Vagina (tissue), 2 donors: ENCODE results near the gene SCYL2. TPM values are rescaled to one million over a fixed set of nuclear protein-coding genes. Genes with fewer than 3 reads are reported as not detected.
A peak's percentile ranks its signal among the peaks of the same experiment; 100 is the strongest.

ENCODE experiments used
- DNase-seq, 2 donors: peaks; one replicate each; pipeline ENCODE4 v3.0.0-alpha.2; 2017; ENCODE audit errors: extremely low spot score in 2 of 2
- H3K27ac ChIP-seq: fragments of 200-600 bp; sonication (generic); one replicate; pipeline ENCODE4 v1.5.1; 2019
- H3K27me3 ChIP-seq: fragments of 200-600 bp; sonication (generic); one replicate; pipeline ENCODE4 v1.5.1; 2019
- H3K36me3 ChIP-seq, 2 donors: fragments of 200-600 bp; sonication (generic); one replicate each; pipeline ENCODE4 v1.5.1; 2017 to 2019
- H3K4me1 ChIP-seq: fragments of 200-600 bp; sonication (generic); one replicate; pipeline ENCODE4 v1.5.1; 2019
- H3K4me3 ChIP-seq, 2 donors: fragments of 200-600 bp; sonication (generic); 1 replicate in 1 of 2; 2 replicates in 1 of 2; pipeline ENCODE4 v1.5.1; 2016 to 2019
- H3K9me3 ChIP-seq: fragments of 200-600 bp; sonication (generic); one replicate; pipeline ENCODE4 v1.5.1; 2019
- POLR2A ChIP-seq, 2 donors: fragments of 450-650 bp; IDR thresholded peaks; one replicate each; pipeline ENCODE4 v1.6.1; 2017; ENCODE audit warnings: antibody characterized with exemption in 2 of 2, mild to moderate bottlenecking in 2 of 2, moderate library complexity in 2 of 2
- POLR2AphosphoS5 ChIP-seq, 2 donors: sonication (generic); formaldehyde crosslinking; IDR thresholded peaks; one replicate each; pipeline ENCODE4 v1.9.0; 2017; ENCODE audit warnings: antibody characterized with exemption in 2 of 2, mild to moderate bottlenecking in 2 of 2, low read depth in 1 of 2; ENCODE audit not compliant: insufficient read depth in 1 of 2
- intact Hi-C: fragments of 100-400 bp; cut with DNase I; formaldehyde crosslinking; loops from one replicate; pipeline ENCODE4 v1.15.1; 2023
- total RNA-seq: library from RNA; depleted of rRNA; stranded (reverse); fragments of >200 nt; gene quantifications from one replicate; pipeline ENCODE4 v1.2.3, GENCODE V29; 2016
- TF ChIP-seq, protein P1 (sequence below), 3 experiments: fragments of 450-650 bp in 2 of 3; fragments of 200-600 bp in 1 of 3; sonication (generic) in 1 of 3; IDR thresholded peaks; one replicate each; pipeline ENCODE4 v1.5.1; 2017 to 2019; ENCODE audit warnings: antibody characterized with exemption in 3 of 3, mild to moderate bottlenecking in 2 of 3, moderate library complexity in 2 of 3

SCYL2 gene
- total RNA-seq, 1 donor from 2014 or later: 48.1 TPM

DNA sequence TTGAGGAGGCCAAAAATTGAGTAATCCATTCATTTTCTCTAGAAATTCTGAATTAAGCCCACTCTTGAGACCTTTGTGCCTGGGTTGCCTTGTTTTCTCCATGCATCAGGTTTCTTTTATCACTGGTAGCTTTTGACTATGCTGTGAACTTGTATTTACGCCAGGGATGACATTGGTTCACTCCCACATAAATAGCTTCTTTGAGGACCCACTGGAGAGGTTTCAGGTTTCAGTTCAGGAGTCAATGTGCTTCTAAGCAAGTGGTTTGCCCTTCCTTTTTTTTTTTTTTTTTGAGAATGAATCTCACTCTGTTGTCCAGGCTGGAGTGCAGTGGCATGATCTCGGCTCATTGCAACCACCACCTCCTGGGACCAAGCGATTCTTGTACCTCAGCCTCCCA, 79.7 kb downstream of the SCYL2 start:
- no peak overlapping the region for H3K4me3 ChIP-seq
- no peaks in the 10 kb centered on the region for H3K27me3 ChIP-seq
- H3K36me3 ChIP-seq: no peaks in the 10 kb centered on the region
- H3K27ac ChIP-seq: no peak overlapping the region
- intact Hi-C loops: no loop called here
- no peaks in the 10 kb centered on the region for H3K4me1 ChIP-seq
- no peaks in the 10 kb centered on the region for H3K9me3 ChIP-seq
- no peak for DNase-seq
- TF ChIP-seq, protein P1, sequence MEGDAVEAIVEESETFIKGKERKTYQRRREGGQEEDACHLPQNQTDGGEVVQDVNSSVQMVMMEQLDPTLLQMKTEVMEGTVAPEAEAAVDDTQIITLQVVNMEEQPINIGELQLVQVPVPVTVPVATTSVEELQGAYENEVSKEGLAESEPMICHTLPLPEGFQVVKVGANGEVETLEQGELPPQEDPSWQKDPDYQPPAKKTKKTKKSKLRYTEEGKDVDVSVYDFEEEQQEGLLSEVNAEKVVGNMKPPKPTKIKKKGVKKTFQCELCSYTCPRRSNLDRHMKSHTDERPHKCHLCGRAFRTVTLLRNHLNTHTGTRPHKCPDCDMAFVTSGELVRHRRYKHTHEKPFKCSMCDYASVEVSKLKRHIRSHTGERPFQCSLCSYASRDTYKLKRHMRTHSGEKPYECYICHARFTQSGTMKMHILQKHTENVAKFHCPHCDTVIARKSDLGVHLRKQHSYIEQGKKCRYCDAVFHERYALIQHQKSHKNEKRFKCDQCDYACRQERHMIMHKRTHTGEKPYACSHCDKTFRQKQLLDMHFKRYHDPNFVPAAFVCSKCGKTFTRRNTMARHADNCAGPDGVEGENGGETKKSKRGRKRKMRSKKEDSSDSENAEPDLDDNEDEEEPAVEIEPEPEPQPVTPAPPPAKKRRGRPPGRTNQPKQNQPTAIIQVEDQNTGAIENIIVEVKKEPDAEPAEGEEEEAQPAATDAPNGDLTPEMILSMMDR (IDR thresholded peaks at IDR 0.05): no peak
- no peak for TF ChIP-seq POLR2A (IDR thresholded peaks at IDR 0.05)

DNA sequence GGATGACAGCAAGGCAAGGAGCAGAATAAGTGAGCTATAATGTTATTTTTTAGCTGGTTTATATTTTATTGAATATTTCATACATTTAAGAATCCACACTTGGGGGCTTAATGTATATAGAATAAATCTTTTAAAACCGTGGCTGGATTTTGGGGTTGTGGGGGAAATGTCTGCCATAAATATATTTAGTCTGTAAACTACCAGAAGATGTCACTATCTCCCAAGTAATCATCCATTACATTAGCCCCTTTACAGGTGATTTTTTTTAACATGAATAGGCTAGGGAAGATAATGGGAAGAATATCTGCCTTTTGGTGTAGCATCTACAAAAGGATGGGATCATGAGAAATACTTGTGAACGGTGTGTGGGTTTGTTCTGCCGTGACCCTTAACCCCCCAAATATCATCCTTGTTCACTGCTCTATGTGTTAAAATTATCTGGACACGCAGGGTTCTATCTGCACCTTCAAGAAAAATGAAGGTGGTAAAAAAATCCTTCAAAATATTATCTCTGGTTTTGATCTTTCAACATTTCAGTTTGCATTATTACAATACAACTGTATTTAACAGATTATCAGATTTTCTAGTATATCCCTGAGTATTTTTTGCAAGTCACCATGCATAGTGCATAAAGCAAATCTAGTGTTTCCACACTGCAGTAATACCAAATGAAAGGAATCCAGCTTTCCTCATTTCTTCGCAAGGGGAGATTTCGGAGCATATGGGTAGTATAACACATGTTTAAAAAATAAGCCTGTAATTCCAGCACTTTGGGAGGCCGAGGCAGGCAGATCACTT, 81.9 kb downstream of the SCYL2 start:
- TF ChIP-seq POLR2A (IDR thresholded peaks at IDR 0.05) (no peak), POLR2AphosphoS5 (IDR thresholded peaks at IDR 0.05; ENCODE audit: insufficient read depth in 1 of 2, low read depth in 1 of 2) (no peak)
- TF ChIP-seq, protein P1 (IDR thresholded peaks at IDR 0.05): peak in 1 of 3 experiments; percentile 20
- H3K9me3 ChIP-seq: no peaks in the 10 kb centered on the region
- no peak overlapping the region for H3K27ac ChIP-seq
- no peaks in the 10 kb centered on the region for H3K4me1 ChIP-seq
- H3K27me3 ChIP-seq: no peaks in the 10 kb centered on the region
- H3K36me3 ChIP-seq: no peaks in the 10 kb centered on the region
- DNase-seq: no peak
- no peak overlapping the region for H3K4me3 ChIP-seq
- intact Hi-C loops: no loop called here

DNA sequence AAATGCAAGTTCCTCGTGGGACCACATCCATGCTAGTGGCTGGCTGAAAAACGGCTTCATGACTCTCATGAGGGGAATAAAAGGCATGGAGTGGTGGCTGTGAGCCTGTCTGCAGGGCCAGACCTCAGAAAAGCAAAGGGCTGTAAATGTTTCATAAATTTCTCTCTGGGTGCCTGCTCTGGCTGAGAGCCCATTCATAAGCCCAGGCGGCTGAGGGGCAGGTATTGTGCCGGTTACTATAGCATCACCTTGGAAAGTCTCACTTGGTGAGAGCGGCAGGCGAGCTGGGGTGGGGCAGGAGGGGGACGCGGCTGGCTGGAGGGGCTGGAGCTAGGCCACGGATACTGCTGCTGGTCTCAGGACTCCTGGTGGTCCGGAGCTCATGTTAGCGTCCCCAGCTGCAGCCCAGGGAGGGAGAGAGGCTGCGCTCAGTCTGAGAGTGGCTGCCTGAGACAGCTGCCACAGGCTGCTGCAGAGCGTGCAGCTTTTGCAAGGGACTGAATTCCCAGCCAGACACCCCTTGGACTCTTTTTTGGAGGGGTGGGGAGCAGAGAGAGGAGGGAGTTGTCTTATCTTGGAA, 89.8 kb downstream of the SCYL2 start, which contains the start of gene SLC17A8:
TSS of gene SLC17A8 (plus strand) at position 431 of the 580 bp plus-strand sequence. CDS start 318 bp downstream, outside the sequence.
- no peak for DNase-seq
- Histone ChIP-seq H3K27me3 (no peaks in the 10 kb centered on the region), H3K9me3 (no peaks in the 10 kb centered on the region), H3K27ac (no peak within 1 kb of the TSS), H3K36me3 (no peaks in the 10 kb centered on the region), H3K4me1 (no peaks in the 10 kb centered on the region), H3K4me3 (no peak within 1 kb of the TSS)
- TF ChIP-seq POLR2A (IDR thresholded peaks at IDR 0.05): no peak
- TF ChIP-seq, protein P1 (IDR thresholded peaks at IDR 0.05): no peak
- no peak for TF ChIP-seq POLR2AphosphoS5 (IDR thresholded peaks at IDR 0.05; ENCODE audit: insufficient read depth in 1 of 2, low read depth in 1 of 2)
- intact Hi-C loops: loop anchor here (10.0 kb wide), 1 partner anchor 198 kb away; no protein-coding TSS in a partner anchor

DNA sequence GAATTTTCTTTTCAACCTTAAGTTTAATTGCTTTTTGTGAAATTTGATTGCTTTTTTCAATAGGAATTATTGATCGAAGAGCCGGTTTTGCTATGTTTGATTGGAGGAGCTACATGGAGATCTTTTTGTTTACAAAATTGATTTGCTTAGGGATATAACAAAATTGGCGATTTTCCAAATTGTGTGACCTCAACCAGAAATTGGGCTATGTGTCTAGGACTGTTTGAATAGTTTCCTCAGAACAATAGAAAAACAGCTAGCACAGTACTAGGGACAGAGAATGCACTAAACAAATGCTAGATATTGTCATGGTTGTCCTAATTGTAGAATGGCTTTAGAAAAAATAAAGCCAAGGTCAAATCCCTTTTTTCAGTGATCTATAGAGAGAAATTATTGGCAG, 92.3 kb downstream of the SCYL2 start:
- intact Hi-C loops: loop anchor here (10.0 kb wide), 1 partner anchor 196 kb away; no protein-coding TSS in a partner anchor
- TF ChIP-seq POLR2AphosphoS5 (IDR thresholded peaks at IDR 0.05; ENCODE audit: insufficient read depth in 1 of 2, low read depth in 1 of 2) (no peak), POLR2A (IDR thresholded peaks at IDR 0.05) (no peak)
- TF ChIP-seq, protein P1 (IDR thresholded peaks at IDR 0.05): no peak

DNA sequence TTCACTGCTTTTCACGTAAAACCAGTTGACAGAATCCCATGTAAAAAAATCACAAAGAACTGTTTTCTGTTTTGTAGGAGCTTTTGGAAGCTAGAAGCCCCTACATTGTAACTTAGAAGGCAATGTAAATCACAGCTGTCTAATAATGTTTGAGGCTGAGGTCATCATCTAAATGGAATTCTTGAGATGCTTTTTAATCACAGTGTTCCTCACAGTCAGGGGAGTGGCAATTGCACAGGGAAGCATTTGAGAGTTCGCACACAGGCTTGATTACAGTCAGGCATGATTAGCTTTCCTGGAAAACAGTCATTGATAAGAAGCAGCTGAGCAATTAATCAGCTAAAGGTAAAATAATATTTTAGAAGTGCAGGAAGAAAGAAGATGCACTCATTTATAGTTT, 92.8 kb downstream of the SCYL2 start:
- Histone ChIP-seq H3K4me1 (no peaks in the 10 kb centered on the region), H3K27ac (no peak overlapping the region), H3K4me3 (no peak overlapping the region), H3K27me3 (no peaks in the 10 kb centered on the region), H3K9me3 (no peaks in the 10 kb centered on the region), H3K36me3 (no peaks in the 10 kb centered on the region)
- intact Hi-C loops: loop anchor here (10.0 kb wide), 1 partner anchor 195 kb away; no protein-coding TSS in a partner anchor
- no peak for DNase-seq
- TF ChIP-seq POLR2A (IDR thresholded peaks at IDR 0.05): no peak
- TF ChIP-seq, protein P1 (IDR thresholded peaks at IDR 0.05): no peak
- no peak for TF ChIP-seq POLR2AphosphoS5 (IDR thresholded peaks at IDR 0.05; ENCODE audit: insufficient read depth in 1 of 2, low read depth in 1 of 2)

More for the DNA sequence above, 92.3 kb downstream of the SCYL2 start:
- Histone ChIP-seq H3K27ac (no peak overlapping the region), H3K4me3 (no peak overlapping the region), H3K9me3 (no peaks in the 10 kb centered on the region), H3K27me3 (no peaks in the 10 kb centered on the region), H3K4me1 (no peaks in the 10 kb centered on the region), H3K36me3 (no peaks in the 10 kb centered on the region)
- DNase-seq: no peak
